Measurements from ENCODE around the gene SELENOK.
A peak's percentile ranks its signal among the peaks of the same experiment; 100 is the strongest.
"Not testable (repeated sequence)": the region's sequence is repeated elsewhere in the genome, so short reads cannot be mapped to it uniquely, and the experiment has no call there.

The SELENOK gene

GRCh38 chr3:53891497-53892285 lies at the start of gene SELENOK:
TSS of gene SELENOK (minus strand) at chr3:53891859.
- H3K9ac ChIP-seq (ENCODE audit: low read length in 5 of 5), result peak within 1 kb of the TSS; percentile 80 to 95 (median 88)

GRCh38 chr3:53941184-53941583 lies 49.5 kb upstream of the SELENOK start:
- Histone ChIP-seq H3K27ac (ENCODE audit: low read depth, low read length) (no peak overlapping the region), H3K9ac (ENCODE audit: low read length in 5 of 5) (no peak overlapping the region), H3K27me3 (ENCODE audit: control insufficient read depth in 5 of 5, insufficient read depth in 4 of 5, low read length in 5 of 5) (peaks cover 3 to 8% (median 5%) of the 10 kb centered on the region in 5 donors), H3K36me3 (ENCODE audit: control insufficient read depth in 5 of 5, insufficient read depth in 5 of 5, low read length in 5 of 5) (no peaks in the 10 kb centered on the region), H3K4me1 (ENCODE audit: control insufficient read depth in 5 of 5, insufficient read depth in 5 of 5, low read length in 5 of 5) (no peaks in the 10 kb centered on the region), H3K4me3 (ENCODE audit: low read depth in 1 of 5, low read length in 5 of 5) (no peak overlapping the region), H3K9me3 (ENCODE audit: control insufficient read depth in 5 of 5, low read length in 5 of 5) (peaks cover 0 to 4% (median 3%) of the 10 kb centered on the region in 5 donors)

More at GRCh38 chr3:53891497-53892285, at the start of gene SELENOK:
- Histone ChIP-seq H3K27me3 (ENCODE audit: control insufficient read depth in 5 of 5, insufficient read depth in 4 of 5, low read length in 5 of 5) (peaks cover 0 to 3% (median 0%) of the 10 kb centered on the region in 5 donors), H3K9me3 (ENCODE audit: control insufficient read depth in 5 of 5, low read length in 5 of 5) (no peaks in the 10 kb centered on the region), H3K4me1 (ENCODE audit: control insufficient read depth in 5 of 5, insufficient read depth in 5 of 5, low read length in 5 of 5) (peaks cover 11 to 25% (median 21%) of the 10 kb centered on the region in 5 donors), H3K4me3 (ENCODE audit: low read depth in 1 of 5, low read length in 5 of 5) (peak within 1 kb of the TSS; percentile 77 to 99 (median 94)), H3K36me3 (ENCODE audit: control insufficient read depth in 5 of 5, insufficient read depth in 5 of 5, low read length in 5 of 5) (peaks cover 2 to 10% (median 8%) of the 10 kb centered on the region in 5 donors), H3K27ac (ENCODE audit: low read depth, low read length) (peak within 1 kb of the TSS; percentile 96)

GRCh38 chr3:53940623-53941022 lies 49.0 kb upstream of the SELENOK start:
- Histone ChIP-seq H3K9me3 (ENCODE audit: control insufficient read depth in 5 of 5, low read length in 5 of 5) (peaks cover 0 to 1% (median 0%) of the 10 kb centered on the region in 5 donors), H3K27ac (ENCODE audit: low read depth, low read length) (no peak overlapping the region), H3K9ac (ENCODE audit: low read length in 5 of 5) (no peak overlapping the region), H3K27me3 (ENCODE audit: control insufficient read depth in 5 of 5, insufficient read depth in 4 of 5, low read length in 5 of 5) (peaks cover 3 to 8% (median 5%) of the 10 kb centered on the region in 5 donors), H3K4me3 (ENCODE audit: low read depth in 1 of 5, low read length in 5 of 5) (no peak overlapping the region), H3K36me3 (ENCODE audit: control insufficient read depth in 5 of 5, insufficient read depth in 5 of 5, low read length in 5 of 5) (no peaks in the 10 kb centered on the region), H3K4me1 (ENCODE audit: control insufficient read depth in 5 of 5, insufficient read depth in 5 of 5, low read length in 5 of 5) (no peaks in the 10 kb centered on the region)

- Histone ChIP-seq H3K36me3 (ENCODE audit: control insufficient read depth in 5 of 5, insufficient read depth in 5 of 5, low read length in 5 of 5) (no peaks in the 10 kb centered on the region), H3K4me1 (ENCODE audit: control insufficient read depth in 5 of 5, insufficient read depth in 5 of 5, low read length in 5 of 5) (no peaks in the 10 kb centered on the region), H3K9ac (ENCODE audit: low read length in 5 of 5) (no peak overlapping the region), H3K4me3 (ENCODE audit: low read depth in 1 of 5, low read length in 5 of 5) (no peak overlapping the region), H3K9me3 (ENCODE audit: control insufficient read depth in 5 of 5, low read length in 5 of 5) (peaks cover 0 to 6% (median 0%) of the 10 kb centered on the region in 5 donors), H3K27me3 (ENCODE audit: control insufficient read depth in 5 of 5, insufficient read depth in 4 of 5, low read length in 5 of 5) (peaks cover 3 to 8% (median 5%) of the 10 kb centered on the region in 5 donors), H3K27ac (ENCODE audit: low read depth, low read length) (no peak overlapping the region)
Measured at GRCh38 chr3:53939813-53940212, 48.2 kb upstream of the SELENOK start.

- Histone ChIP-seq H3K36me3 (ENCODE audit: control insufficient read depth in 5 of 5, insufficient read depth in 5 of 5, low read length in 5 of 5) (no peaks in the 10 kb centered on the region), H3K4me1 (ENCODE audit: control insufficient read depth in 5 of 5, insufficient read depth in 5 of 5, low read length in 5 of 5) (no peaks in the 10 kb centered on the region), H3K27me3 (ENCODE audit: control insufficient read depth in 5 of 5, insufficient read depth in 4 of 5, low read length in 5 of 5) (peaks cover 3 to 8% (median 5%) of the 10 kb centered on the region in 5 donors), H3K4me3 (ENCODE audit: low read depth in 1 of 5, low read length in 5 of 5) (no peak overlapping the region), H3K9me3 (ENCODE audit: control insufficient read depth in 5 of 5, low read length in 5 of 5) (peaks cover 0 to 8% (median 0%) of the 10 kb centered on the region in 5 donors), H3K9ac (ENCODE audit: low read length in 5 of 5) (no peak overlapping the region), H3K27ac (ENCODE audit: low read depth, low read length) (no peak overlapping the region)
Measured at GRCh38 chr3:53939086-53939582, 47.5 kb upstream of the SELENOK start.

GRCh38 chr3:53938645-53939044 lies 47.0 kb upstream of the SELENOK start:
- Histone ChIP-seq H3K4me3 (ENCODE audit: low read depth in 1 of 5, low read length in 5 of 5) (no peak overlapping the region), H3K27ac (ENCODE audit: low read depth, low read length) (no peak overlapping the region), H3K36me3 (ENCODE audit: control insufficient read depth in 5 of 5, insufficient read depth in 5 of 5, low read length in 5 of 5) (no peaks in the 10 kb centered on the region), H3K27me3 (ENCODE audit: control insufficient read depth in 5 of 5, insufficient read depth in 4 of 5, low read length in 5 of 5) (peaks cover 3 to 8% (median 5%) of the 10 kb centered on the region in 5 donors), H3K9ac (ENCODE audit: low read length in 5 of 5) (no peak overlapping the region), H3K4me1 (ENCODE audit: control insufficient read depth in 5 of 5, insufficient read depth in 5 of 5, low read length in 5 of 5) (no peaks in the 10 kb centered on the region), H3K9me3 (ENCODE audit: control insufficient read depth in 5 of 5, low read length in 5 of 5) (peaks cover 0 to 8% (median 0%) of the 10 kb centered on the region in 5 donors)

GRCh38 chr3:53936347-53936746 lies 44.7 kb upstream of the SELENOK start:
- peaks cover 3 to 8% (median 5%) of the 10 kb centered on the region in 5 donors for H3K27me3 ChIP-seq (ENCODE audit: control insufficient read depth in 5 of 5, insufficient read depth in 4 of 5, low read length in 5 of 5)
- H3K36me3 ChIP-seq (ENCODE audit: control insufficient read depth in 5 of 5, insufficient read depth in 5 of 5, low read length in 5 of 5), result no peaks in the 10 kb centered on the region
- H3K9ac ChIP-seq (ENCODE audit: low read length in 5 of 5), result no peak overlapping the region
- peaks cover 0 to 8% (median 0%) of the 10 kb centered on the region in 5 donors for H3K9me3 ChIP-seq (ENCODE audit: control insufficient read depth in 5 of 5, low read length in 5 of 5)
- no peak overlapping the region for H3K27ac ChIP-seq (ENCODE audit: low read depth, low read length)
- no peak overlapping the region for H3K4me3 ChIP-seq (ENCODE audit: low read depth in 1 of 5, low read length in 5 of 5)
- no peaks in the 10 kb centered on the region for H3K4me1 ChIP-seq (ENCODE audit: control insufficient read depth in 5 of 5, insufficient read depth in 5 of 5, low read length in 5 of 5)

GRCh38 chr3:53935283-53935901 lies 43.7 kb upstream of the SELENOK start:
- Histone ChIP-seq H3K4me3 (ENCODE audit: low read depth in 1 of 5, low read length in 5 of 5) (no peak overlapping the region), H3K9me3 (ENCODE audit: control insufficient read depth in 5 of 5, low read length in 5 of 5) (peaks cover 0 to 8% (median 0%) of the 10 kb centered on the region in 5 donors), H3K36me3 (ENCODE audit: control insufficient read depth in 5 of 5, insufficient read depth in 5 of 5, low read length in 5 of 5) (no peaks in the 10 kb centered on the region), H3K27ac (ENCODE audit: low read depth, low read length) (no peak overlapping the region), H3K27me3 (ENCODE audit: control insufficient read depth in 5 of 5, insufficient read depth in 4 of 5, low read length in 5 of 5) (peaks cover 3 to 8% (median 5%) of the 10 kb centered on the region in 5 donors), H3K4me1 (ENCODE audit: control insufficient read depth in 5 of 5, insufficient read depth in 5 of 5, low read length in 5 of 5) (no peaks in the 10 kb centered on the region), H3K9ac (ENCODE audit: low read length in 5 of 5) (no peak overlapping the region)

GRCh38 chr3:53927208-53927872 lies 35.7 kb upstream of the SELENOK start:
- not testable (repeated sequence) for H3K36me3 ChIP-seq (ENCODE audit: control insufficient read depth in 5 of 5, insufficient read depth in 5 of 5, low read length in 5 of 5); H3K9ac ChIP-seq (ENCODE audit: low read length in 5 of 5); H3K4me3 ChIP-seq (ENCODE audit: low read depth in 1 of 5, low read length in 5 of 5); H3K9me3 ChIP-seq (ENCODE audit: control insufficient read depth in 5 of 5, low read length in 5 of 5); H3K27me3 ChIP-seq (ENCODE audit: control insufficient read depth in 5 of 5, insufficient read depth in 4 of 5, low read length in 5 of 5); H3K27ac ChIP-seq (ENCODE audit: low read depth, low read length); H3K4me1 ChIP-seq (ENCODE audit: control insufficient read depth in 5 of 5, insufficient read depth in 5 of 5, low read length in 5 of 5)
